GM19351 (cell line): ENCODE results near the gene NHLRC4.

Experiments used
- ATAC-seq: cut with Tn5 transposase; IDR thresholded peaks from one replicate; pipeline ENCODE4 v1.9.1; 2021; ENCODE audit warnings: mild to moderate bottlenecking, moderate library complexity; ENCODE audit not compliant: unreplicated experiment

NHLRC4 gene

DNA sequence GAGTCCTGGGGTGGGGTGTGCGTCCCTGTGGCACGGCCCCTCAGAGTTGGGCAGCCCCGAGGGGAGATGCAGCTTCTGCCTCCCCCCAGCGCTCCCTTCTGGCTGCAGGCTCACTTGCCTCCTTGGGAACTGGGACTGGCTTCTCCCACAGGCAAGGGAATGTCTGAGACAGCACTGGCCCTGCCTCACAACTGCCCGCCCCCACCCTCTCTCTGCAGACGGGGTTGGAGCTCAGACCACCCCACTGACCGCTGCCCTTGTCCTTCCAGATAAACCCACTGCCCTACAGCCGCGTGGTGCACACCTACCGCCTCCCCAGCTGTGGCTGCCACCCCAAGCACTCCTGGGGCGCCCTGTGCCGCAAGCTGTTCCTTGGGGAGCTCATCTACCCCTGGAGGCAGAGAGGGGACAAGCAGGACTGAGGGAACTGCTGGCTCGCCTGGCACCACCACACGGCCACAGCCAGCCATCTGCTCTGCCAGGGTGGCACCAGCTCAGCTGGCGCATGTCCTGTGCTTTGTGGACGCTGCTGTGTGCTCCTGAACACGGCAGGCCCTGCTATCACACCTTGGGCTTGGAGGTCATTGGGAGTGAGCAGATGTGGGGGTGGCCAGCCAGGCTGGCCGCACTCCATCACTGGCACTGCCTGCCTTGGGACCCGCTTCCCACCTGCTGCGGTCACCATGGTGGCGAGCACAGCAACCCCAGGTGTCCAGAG lies 16.0 kb downstream of the NHLRC4 start:
- ATAC-seq = no peak

DNA sequence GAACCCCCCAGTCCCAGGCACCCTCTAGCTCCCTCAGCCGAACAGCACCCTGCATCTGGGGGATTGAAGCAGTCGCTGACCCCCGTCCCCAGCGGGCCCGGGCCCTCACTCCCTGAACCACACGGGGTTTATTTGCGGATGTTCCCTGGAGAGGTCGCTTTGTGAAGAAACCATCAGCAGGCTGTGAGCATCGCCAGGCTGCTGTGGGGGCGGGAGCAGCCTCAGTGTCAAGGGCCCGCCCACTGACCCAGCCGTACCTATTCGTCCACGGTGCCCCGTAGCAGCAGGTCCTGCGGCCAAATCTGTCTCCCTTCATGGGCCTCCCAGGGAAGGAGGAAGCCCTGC lies 16.6 kb downstream of the NHLRC4 start:
- ATAC-seq = no peak

DNA sequence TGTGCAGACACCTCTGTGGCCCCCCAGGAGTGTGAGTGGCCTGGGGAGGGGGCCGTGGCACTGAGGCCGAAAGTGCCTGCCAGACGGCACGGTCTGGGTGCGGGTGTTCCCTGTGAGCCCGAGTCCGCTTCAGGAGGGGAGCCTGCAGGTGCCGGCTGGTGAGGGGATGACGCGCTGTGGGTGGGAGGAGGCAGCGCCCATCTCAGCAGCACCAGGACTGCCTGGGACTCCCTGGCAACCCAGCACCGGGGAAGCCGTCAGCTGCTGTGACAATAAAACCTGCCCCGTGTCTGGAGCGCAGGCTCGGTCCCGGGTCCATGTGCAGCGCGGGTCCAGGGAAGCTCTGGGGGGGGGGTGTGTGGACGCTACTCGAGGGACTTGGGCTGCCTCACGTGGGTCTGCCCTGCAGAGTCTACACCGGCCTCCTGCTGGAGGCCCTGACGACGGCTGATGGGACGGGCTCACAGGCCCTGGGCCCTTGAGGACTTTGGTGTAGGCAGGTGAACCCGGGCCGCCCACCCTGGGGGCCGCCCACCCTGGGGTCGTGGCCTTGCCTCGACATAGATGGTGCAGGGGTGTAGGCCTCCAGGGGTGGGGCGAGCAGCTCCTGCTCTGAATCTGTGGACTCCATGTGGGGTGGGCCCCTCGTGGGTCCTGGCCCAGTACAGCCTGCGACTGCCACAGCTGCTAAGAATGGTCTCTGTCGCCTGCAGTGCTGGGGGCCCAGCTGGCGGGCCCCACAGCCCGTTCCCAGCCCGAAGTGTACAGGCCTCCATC lies 17.2 kb downstream of the NHLRC4 start:
- ATAC-seq = no peak

DNA sequence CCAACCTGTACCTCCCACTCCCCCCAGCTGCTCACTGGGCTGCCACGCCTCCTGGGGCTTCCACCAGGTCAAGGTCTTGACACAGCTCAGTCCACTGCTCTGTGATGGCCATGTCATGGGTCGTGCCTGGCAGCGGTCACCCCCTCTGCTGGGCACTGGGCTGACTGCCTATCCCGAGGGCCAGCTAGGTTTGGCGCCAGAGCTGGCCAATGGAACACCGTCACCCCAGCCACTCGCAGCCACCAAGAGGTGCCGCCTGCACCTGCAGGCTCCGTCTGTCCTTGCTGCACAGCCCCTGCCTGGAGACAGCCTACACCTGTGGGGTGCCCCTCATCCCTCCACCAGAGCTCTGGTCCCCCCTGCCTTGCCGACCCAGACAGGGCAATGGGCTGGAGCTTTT lies 18.5 kb downstream of the NHLRC4 start:
- no peak for ATAC-seq

DNA sequence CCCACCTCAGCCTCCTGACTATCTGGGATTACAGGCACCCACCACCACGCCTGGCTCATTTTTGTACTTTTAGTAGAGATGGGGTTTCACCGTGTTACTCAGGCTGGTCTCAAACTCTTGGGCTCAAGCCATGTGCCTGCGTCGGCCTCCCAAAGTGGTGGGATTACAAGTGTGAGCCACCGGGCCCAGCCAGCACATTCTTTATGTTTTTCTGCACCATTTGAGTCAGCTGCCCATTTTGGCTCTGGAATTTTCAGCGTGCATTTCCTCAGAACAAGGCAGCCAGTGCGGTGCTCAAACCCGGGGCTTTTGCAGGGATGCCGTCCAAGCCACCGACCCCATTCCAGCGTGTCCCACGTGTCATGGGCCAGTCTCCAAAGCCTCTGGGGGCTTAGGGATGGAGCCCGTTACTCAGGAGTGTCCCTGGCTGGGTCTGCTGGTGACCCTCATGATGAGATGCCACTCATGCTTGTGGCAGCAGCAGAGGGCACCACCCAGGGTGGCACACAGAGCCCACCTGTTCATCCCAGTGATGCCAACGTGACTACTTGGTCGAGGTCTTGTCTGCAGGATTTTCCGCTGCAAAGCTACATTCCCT lies 19.3 kb downstream of the NHLRC4 start:
- ATAC-seq = no peak

DNA sequence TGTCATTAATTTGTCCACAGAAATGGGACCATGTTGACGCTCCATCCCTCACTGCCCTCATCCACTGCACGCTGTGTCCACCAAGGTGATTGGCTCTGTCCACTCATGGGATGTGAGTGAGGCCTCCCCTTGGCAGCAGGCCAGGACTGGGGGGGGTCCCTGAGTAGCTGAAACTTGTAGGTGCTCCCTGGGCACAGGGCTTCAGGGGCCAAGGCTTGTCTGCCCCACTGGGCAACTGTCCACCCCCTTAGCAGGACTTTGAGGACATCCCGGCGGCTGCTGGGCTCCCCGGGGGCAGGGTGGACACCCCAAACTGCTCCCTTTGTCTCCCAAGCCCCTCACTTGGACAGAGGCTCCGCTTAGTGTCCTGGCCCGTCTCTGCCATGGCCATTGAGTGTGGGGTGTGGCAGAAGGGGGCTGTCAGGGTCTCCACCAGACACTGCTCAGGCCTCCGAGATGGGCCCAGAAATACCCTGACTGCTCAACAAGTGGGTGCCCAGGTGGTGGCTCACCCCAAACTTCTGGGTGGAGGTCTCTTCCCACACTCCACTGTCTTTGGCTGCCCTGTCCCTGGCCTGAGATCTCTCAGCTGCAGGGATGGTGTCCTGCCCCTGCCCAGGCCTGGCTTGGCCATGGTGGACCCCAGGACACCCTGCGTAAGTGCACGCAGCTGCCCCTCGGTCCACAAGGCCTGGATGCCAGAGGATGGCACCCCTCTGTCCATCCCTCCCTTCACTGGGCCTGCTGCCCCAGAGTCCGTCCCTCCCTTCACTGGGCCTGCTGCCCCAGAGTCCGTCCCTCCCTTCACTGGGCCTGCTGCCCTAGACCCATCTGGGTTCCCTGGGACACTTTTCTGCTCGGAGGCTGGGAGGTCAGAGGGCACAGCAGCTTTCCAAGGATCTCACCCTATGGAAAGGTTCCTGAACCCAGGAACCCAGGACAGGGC lies 20.1 kb downstream of the NHLRC4 start:
- ATAC-seq = no peak

DNA sequence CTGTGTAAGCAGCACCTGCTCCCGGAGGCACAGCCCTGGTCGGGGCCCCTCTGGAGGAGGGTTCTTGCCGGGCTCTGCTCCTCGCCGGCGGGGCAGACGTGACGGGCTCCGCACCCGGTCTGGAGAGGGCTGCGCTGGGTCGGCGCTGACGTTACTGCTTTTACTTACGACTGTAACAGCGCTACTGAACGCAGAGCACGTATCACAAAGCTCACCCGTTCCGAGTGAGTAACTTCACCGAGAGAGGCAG lies 21.8 kb downstream of the NHLRC4 start:
- ATAC-seq = peak; percentile 19

DNA sequence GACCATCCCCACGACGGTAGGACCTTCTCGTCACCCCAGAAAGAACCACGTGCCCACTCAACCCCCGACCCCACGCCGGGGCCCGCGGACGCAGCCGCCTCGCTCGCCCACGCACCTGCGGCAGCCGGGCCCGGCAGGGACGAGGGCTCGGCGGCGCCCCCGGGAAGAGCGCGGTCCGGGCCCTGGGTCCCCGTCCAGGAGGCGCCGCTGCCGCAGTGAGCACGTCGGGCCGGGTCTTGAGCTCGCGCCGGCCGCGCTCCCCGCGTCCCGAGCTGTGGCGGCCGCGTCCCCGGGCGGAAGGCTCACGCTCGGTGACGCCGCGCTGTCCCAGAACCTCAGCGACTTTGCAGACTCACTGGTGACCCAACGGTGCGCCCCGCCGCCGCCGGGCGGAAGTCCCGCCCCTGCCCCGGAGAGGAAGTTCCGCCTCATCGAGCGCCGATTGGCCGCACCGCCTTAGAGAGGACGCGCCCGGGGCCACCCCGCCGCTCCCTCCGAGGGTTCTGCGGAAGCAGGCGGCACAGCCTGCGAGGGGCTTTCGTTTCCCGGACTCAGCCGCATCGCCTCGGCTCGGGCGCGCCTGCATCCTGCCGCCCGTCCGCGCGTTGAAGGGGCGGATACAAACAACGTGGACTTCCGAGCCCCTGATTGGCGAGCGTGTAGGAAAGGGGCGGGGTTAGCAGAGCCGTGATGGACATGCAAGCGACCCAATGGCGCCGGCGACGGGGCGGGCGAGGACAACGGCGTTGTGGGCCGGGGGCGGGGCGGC lies 22.3 kb downstream of the NHLRC4 start:
- peak; percentile 66 for ATAC-seq

DNA sequence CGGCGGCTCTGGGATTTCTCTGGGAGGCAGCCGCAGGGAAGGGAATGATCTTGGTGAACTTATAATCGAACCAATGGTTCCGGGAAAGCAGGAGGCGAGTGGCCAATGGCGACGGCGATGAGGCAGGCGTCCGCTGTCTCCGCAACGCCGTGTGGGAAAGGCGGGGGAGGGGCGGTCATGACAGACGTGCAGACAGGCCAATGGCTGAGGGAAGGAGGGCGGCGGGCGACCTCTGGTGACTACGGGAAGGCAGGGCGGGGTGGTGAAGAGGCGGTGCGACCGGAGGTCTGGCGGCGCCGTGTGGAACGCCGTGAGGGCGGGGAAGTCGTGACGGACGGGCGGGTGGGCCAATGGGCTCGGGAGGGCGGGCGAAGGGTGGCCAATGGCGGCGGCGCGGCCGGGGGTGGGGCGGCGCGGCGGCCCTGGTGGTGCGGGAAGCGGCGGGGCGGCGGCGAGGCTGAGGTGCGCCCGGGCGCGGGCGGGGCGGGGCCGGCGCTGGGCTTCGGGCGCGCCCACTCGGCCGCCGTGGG lies 22.9 kb downstream of the NHLRC4 start, which contains the start of gene RAB40C:
RAB40C (plus strand) TSS at position 409 of the 530 bp plus-strand sequence. CDS start 226 bp downstream, outside the sequence.
- ATAC-seq = peak; percentile 76

DNA sequence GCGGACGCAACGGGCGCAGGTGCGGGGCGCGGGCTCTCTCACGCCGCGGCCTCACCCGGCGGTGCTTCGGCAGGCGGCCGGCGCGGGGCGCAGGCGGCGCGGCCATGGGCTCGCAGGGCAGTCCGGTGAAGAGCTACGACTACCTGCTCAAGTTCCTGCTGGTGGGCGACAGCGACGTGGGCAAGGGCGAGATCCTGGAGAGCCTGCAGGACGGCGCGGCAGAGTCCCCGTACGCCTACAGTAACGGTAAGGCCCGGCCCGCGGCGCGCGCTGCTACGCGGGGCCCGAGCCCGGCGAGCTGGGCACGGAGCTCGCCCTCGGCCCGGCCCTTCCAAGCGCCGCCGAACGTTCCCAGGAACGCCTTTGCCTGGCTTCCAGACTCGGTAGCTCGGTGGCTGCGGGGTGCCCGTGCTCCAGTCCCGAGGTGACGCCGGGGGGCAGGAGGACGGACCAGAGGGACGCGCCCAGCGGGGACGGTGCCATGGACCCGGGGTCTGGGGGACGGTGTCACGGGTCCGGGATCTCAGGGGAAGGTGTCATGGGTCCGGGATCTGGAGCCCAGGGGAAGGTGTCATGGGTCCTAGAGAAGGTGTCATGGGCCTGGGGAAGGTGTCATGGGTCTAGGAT lies 23.5 kb downstream of the NHLRC4 start:
- ATAC-seq = no peak

DNA sequence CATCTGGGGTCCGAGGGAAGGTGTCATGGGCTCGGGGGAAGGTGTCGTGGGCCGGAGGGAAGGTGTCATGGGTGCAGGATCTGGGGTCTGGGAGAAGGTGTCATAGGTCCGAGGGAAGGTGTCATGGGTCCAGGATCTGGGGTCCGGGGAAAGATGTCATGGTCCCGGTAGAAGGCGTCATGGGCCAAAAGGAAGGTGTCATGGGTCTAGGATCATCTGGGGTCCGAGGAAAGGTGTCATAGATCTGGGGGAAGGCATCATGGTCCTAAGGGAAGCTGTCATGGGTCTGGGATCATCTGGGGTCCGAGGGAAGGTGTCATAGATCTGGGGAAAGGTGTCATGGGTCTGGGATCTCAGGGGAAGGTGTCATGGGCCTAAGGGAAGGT lies 24.0 kb downstream of the NHLRC4 start:
- no peak for ATAC-seq

DNA sequence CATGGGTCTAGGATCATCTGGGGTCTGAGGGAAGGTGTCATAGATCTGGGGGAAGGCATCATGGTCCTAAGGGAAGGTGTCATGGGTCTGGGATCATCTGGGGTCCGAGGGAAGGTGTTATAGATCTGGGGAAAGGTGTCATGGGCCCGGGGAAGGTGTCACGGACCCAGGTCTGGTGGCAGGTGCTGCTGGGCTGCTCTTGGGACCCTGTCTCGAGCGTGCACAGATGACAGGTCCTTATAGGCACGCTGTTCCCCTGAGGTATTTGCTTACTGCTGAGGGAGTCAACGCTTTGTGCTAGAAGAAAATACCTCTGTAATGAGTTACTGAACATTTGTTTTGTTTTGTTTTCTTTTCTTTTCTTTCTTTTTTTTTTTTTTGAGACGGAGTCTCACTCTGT lies 24.4 kb downstream of the NHLRC4 start:
- ATAC-seq = no peak

DNA sequence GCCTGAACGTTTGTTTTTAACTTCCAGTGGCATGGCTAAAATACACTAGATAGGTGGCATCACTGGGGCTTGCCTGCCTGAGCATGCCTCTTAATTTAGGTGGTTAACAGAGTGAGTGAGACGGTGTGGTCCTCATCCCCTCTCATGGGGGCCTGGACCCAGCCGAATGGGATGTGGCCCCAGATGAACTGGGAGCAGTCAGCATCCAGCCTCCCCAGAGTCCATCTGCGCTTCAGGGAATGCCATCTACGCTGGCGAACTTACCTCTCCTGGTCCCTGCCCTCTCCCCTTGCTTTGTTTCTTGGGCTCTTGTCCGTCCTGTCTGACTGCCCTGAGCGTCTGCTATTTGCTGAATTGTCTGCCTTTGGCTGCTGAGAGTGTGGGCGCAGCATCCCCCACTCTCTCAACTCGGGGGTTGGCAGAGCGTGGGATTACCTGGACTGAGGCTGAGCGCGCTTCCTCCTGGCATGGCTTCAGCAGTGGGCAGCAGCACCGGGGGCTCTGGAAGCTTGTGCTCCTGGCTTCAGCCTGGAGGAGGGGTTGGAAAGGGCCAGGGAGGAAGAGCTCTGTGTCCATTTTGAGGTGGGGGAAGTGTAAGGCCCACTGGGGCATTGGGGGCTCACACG lies 25.2 kb downstream of the NHLRC4 start:
- no peak for ATAC-seq

DNA sequence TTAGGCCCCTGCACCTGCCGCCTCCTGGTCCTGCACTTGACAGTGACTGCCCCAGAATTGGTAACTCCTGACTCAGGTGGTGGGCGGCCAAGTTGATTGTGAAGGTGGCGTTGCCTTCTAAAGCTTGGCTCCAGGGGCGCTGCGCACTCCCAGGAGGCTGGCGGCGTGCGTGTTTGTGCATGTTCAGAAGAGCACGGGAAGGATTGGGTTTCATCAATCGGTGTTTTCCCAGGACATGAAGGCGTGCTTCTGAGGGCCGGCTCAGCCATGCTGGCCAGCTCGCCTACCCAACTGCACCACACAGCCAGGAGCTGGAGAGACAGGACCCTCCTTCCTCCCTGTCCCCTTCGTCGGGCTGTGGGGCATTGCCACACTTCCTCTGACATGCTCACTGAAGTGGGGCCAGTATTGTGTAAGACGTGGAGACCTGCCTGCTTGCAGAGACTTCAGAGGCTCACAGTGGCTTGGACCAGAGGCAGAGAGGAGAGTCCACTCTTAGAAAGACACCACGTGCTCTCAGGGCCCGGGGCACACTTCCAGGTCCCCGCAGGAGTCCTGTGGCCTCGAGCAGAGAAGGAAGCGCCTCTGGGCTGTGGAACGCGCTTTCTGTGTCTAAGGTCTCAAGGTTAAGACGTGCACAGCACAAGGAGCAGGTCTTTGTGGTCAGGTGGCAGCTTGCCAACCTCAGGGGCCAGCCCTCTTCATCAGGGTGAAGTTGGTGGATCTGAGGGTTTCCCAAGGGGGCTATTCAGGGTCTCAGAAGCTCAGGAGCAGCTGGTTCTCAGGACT lies 25.9 kb downstream of the NHLRC4 start:
- ATAC-seq = no peak

DNA sequence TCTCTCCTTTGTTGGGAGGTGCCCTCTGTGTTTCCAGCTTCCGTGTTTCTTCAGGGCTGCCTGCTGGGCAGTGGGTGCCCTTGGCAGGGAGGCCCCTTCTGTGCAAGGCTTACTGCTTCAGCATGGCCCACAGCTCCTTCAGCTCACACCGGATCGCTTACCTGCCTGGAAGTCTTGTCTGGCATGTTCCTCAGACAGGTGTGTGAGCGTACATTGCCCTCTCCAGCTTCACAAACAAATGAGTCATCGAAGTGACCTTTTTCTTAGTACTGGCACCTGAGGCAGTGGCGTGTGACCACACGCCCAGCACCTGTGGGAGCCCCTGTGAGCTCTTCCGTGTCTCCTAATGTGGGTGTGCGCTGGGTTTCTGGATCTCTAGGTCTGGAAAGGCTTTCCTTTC lies 26.6 kb downstream of the NHLRC4 start:
- ATAC-seq = no peak

DNA sequence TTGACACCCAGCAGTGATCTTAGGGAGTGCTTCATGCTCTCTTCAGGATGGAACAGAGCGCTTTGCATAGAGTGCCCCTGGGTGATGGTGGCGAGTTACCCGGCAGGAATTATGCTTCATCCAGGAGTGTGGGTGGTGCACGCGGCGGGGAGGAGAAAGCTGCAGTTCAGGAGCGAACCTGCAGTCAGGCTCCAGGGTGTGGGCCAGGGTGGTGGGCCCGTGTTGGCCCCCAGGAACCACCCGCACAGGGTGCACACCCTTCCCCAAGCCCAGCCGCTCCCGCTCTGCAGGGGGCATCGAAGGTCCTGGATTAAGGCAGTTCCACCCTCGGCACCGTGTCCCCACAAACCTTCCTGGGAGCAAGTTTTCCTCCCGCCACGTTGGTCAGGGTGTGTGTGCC lies 27.0 kb downstream of the NHLRC4 start:
- ATAC-seq = no peak

DNA sequence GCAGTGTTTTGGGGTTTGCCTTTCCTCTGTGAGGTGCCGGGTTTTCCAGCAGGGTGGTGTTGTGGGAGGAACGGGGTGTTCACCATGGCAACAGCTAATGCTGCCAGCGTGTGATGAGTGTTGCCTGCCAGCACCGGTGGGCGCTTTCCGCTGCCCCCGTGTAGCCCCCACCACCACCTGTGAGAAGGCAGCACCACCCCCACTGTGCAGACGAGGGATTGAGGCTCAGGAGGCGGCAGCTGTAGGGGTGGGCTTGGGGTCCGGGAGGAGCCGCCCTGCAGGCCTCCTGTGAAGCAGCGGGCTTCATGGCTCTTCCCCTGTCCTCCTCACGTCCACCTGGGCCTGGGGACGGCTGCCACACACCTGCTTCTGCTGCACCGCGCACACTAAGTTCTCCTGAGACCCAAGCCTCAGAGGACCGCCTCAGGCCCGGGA lies 28.3 kb downstream of the NHLRC4 start:
- ATAC-seq = no peak

DNA sequence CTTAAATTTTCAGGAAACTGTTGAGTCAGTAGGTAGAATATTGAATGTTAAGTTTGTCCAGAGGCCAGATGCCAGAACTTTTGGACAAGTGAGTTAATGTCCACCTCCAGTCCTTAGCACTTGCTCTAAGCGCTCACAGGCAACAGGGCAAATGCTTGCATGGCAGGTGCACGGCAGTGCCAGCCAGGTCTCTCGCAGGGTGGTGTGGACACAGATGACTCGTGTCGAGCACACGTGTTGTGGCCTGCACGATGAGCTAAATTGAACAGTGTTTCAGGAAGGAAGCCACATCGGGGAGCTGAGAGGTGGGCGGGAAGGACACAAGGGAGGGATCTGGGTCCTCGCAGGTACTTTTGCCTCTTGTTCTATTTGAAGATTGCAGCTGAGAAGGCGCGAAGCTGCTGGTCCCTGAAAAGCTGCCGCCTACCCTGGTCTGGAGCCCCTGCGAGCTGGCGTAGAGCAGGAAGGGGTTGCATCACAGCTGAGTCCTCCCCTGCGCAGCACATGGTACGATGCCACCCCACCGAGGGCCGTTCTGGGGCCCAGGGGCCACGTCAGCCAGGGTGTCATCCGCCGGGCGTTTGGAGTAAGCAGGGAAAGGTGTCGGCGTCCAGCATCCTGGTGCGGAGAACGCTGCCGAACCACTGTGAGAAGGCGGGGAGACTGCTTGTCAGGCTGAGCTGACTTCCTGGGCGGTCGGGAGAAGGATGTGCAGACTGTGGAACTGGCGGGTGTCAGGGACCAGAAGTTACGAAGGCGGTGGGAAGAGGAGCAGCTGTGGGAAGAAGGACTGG lies 29.3 kb downstream of the NHLRC4 start:
- no peak for ATAC-seq
